Parathyroid adenoma (tissue), 2 donors: ENCODE data around the gene TMEM151B.

ENCODE experiments used
- H2AFZ ChIP-seq: fragments of 300-600 bp; sonication (generic); one replicate; pipeline ENCODE4 v1.7.0; 2017; ENCODE audit warnings: antibody characterized with exemption, mild to moderate bottlenecking
- H3K27ac ChIP-seq: fragments of 300-600 bp; sonication (generic); one replicate; pipeline ENCODE4 v1.7.0; 2017
- H3K27me3 ChIP-seq: fragments of 300-600 bp; sonication (generic); one replicate; pipeline ENCODE4 v1.7.0; 2017; ENCODE audit warnings: low read length; ENCODE audit not compliant: control insufficient read depth, insufficient read depth
- H3K36me3 ChIP-seq: fragments of 300-600 bp; sonication (generic); one replicate; pipeline ENCODE4 v1.7.0; 2017; ENCODE audit warnings: low read length; ENCODE audit not compliant: control insufficient read depth, insufficient read depth
- H3K4me1 ChIP-seq: fragments of 300-600 bp; sonication (generic); one replicate; pipeline ENCODE4 v1.7.0; 2017; ENCODE audit warnings: control low read depth
- H3K4me2 ChIP-seq: fragments of 300-600 bp; sonication (generic); one replicate; pipeline ENCODE4 v1.7.0; 2017; ENCODE audit warnings: low read length
- H3K4me3 ChIP-seq: fragments of 300-600 bp; sonication (generic); one replicate; pipeline ENCODE4 v1.7.0; 2017; ENCODE audit warnings: low read depth, low read length
- H3K79me2 ChIP-seq: fragments of 300-600 bp; sonication (generic); one replicate; pipeline ENCODE4 v1.7.0; 2017; ENCODE audit warnings: control low read depth
- H3K9ac ChIP-seq: fragments of 300-600 bp; sonication (generic); one replicate; pipeline ENCODE4 v1.7.0; 2017; ENCODE audit warnings: mild to moderate bottlenecking
- H3K9me3 ChIP-seq: fragments of 300-600 bp; sonication (generic); one replicate; pipeline ENCODE4 v1.7.0; 2017; ENCODE audit warnings: low read length; ENCODE audit not compliant: control insufficient read depth
- TF ChIP-seq, protein P1 (sequence below): fragments of 300-600 bp; sonication (generic); IDR thresholded peaks from one replicate; pipeline ENCODE4 v1.7.0; 2017; ENCODE audit warnings: antibody characterized with exemption, mild to moderate bottlenecking
- donor health status: primary hyperparathyroidism.

Gene TMEM151B

GRCh38 chr6:44222486-44223318, 47.5 kb upstream of the TMEM151B start:
- H3K4me2 ChIP-seq: peak overlapping the region; percentile 88
- no peaks in the 10 kb centered on the region for H3K9me3 ChIP-seq
- peak overlapping the region; percentile 6 for H3K27ac ChIP-seq
- no peaks in the 10 kb centered on the region for H3K27me3 ChIP-seq
- TF ChIP-seq, protein P1, sequence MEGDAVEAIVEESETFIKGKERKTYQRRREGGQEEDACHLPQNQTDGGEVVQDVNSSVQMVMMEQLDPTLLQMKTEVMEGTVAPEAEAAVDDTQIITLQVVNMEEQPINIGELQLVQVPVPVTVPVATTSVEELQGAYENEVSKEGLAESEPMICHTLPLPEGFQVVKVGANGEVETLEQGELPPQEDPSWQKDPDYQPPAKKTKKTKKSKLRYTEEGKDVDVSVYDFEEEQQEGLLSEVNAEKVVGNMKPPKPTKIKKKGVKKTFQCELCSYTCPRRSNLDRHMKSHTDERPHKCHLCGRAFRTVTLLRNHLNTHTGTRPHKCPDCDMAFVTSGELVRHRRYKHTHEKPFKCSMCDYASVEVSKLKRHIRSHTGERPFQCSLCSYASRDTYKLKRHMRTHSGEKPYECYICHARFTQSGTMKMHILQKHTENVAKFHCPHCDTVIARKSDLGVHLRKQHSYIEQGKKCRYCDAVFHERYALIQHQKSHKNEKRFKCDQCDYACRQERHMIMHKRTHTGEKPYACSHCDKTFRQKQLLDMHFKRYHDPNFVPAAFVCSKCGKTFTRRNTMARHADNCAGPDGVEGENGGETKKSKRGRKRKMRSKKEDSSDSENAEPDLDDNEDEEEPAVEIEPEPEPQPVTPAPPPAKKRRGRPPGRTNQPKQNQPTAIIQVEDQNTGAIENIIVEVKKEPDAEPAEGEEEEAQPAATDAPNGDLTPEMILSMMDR: no peak
- no peaks in the 10 kb centered on the region for H3K79me2 ChIP-seq
- peak overlapping the region; percentile 27 for H2AFZ ChIP-seq
- H3K4me3 ChIP-seq: no peak overlapping the region
- H3K9ac ChIP-seq: no peak overlapping the region
- no peaks in the 10 kb centered on the region for H3K36me3 ChIP-seq
- H3K4me1 ChIP-seq: peaks cover 14% of the 10 kb centered on the region

DNA sequence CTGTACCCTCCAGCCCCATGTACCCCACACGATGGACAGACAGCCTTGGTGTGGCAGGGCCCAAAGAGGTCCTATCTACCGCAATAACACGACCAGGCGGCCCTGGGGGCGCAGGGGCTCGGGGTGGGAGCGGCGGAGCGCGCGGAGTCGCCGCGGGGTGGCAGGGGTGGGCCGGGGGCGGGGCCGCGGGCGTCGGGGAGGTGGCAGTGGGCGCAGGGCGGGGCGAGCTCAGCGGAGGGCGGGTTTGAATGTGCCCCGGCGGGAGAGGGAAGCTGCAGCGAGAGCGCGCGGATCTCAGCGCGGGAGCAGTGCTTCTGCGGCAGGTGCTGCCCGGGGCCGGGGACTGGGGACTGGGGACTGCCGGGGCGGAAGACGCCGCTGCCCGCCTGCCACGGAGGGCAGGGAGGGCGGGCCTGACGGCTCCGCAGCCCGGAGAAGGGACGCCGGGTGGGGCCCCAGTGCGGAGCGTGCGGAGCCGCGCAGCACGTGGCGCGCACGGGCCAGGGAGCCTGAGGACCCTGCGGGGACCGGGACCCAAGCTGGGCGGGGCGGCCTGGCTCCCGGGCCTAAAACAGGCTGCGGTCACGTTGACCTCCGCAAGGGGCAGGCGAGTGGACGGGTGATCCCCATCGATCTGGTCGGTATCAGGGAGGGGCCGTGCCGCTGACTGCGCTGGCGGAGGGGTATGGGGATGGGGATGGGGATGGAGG, 46.8 kb upstream of the TMEM151B start, which contains the start of gene SLC29A1:
Gene SLC29A1, plus strand, starts transcription at position 277 of the 710 bp plus-strand sequence. CDS start 3,719 bp downstream, outside the sequence.
- no peaks in the 10 kb centered on the region for H3K79me2 ChIP-seq
- H3K27ac ChIP-seq: peak within 1 kb of the TSS; percentile 6
- TF ChIP-seq, protein P1: peak; percentile 28
- H3K9me3 ChIP-seq: no peaks in the 10 kb centered on the region
- H3K27me3 ChIP-seq: no peaks in the 10 kb centered on the region
- no peaks in the 10 kb centered on the region for H3K36me3 ChIP-seq
- H2AFZ ChIP-seq: peak within 1 kb of the TSS; percentile 80
- peak within 1 kb of the TSS; percentile 88 for H3K4me2 ChIP-seq
- H3K4me1 ChIP-seq: peaks cover 14% of the 10 kb centered on the region
- peak within 1 kb of the TSS; percentile 37 for H3K4me3 ChIP-seq
- no peak within 1 kb of the TSS for H3K9ac ChIP-seq

DNA sequence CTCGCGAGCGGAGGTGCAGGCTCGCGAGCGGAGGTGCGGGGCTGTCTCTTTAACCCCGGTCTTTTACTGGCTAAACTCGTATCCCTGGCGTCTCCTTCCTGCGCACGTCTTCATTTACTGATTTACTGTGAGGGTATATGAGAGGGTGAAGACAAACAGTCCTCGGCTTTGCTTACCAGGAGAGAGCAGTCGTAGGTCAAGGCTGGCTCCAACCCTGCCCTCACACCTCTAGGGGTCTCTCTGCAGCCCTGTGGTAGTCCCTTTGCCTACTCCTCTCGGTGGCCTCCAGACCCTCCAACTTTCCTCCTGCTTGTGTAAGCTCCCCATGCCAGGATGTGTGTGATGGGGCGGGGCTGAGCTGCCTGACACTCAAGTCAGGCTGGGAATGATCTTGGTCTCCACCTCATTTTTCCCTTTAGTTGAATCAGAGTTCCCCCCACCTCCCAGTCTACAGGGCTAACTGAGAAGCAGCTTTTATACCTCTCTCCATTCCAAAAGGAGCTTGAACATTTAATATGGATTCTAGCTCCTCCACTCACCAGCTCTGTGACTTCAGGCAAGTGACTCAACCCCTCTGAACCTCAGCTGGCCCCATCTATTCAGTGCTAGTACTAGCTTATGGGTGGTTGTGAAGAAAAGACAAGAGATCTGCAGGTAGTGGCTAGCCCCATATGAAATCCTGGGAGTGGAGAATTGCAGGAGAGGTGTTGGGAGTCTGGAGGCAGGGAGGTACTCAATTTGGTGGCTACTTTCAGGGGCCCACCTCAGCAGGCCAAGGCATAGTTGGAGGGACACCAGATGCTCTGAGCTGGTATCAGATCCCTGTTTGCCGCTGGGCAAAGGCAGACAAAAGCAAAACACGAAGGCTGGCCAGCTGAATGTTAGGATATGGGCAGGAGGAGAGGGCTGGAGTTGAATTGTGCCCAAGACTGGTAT, 46.0 kb upstream of the TMEM151B start:
- Histone ChIP-seq H3K27ac (no peak overlapping the region), H3K27me3 (no peaks in the 10 kb centered on the region), H2AFZ (peak overlapping the region; percentile 80), H3K79me2 (no peaks in the 10 kb centered on the region), H3K9ac (no peak overlapping the region), H3K4me3 (peak overlapping the region; percentile 37), H3K36me3 (no peaks in the 10 kb centered on the region), H3K4me1 (peaks cover 14% of the 10 kb centered on the region), H3K9me3 (no peaks in the 10 kb centered on the region), H3K4me2 (peak overlapping the region; percentile 88)
- TF ChIP-seq, protein P1: no peak

DNA sequence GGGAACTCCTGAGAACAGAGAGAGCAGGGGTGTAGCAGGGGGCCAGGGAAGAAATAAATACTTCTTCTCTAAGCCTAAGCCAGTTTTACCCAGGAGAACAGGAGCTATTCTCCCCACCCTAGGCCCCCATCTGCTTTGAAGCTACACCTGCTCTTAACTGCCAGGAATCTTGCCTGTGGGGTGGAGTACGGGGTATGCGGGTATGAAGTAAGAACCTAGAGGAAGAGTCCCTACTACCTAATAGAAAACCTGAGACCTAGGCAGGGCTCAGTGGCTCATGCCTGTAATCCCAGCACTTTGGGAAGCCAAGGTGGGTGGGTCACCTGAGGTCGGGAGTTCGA, 45.3 kb upstream of the TMEM151B start:
- Histone ChIP-seq H3K36me3 (no peaks in the 10 kb centered on the region), H3K4me1 (peaks cover 12% of the 10 kb centered on the region), H2AFZ (no peak overlapping the region), H3K4me2 (no peak overlapping the region), H3K4me3 (no peak overlapping the region), H3K9ac (no peak overlapping the region), H3K79me2 (no peaks in the 10 kb centered on the region), H3K9me3 (no peaks in the 10 kb centered on the region), H3K27ac (no peak overlapping the region), H3K27me3 (no peaks in the 10 kb centered on the region)
- TF ChIP-seq, protein P1: no peak
